Suprapubic skin (tissue), 4 donors: Measurements from ENCODE around the gene ZNF362. TPM values are rescaled to one million over a fixed set of nuclear protein-coding genes. Genes with fewer than 3 reads are reported as not detected.

Experiments used
- DNase-seq, 2 donors: peaks; one replicate each; pipeline ENCODE4 v3.0.0-alpha.2; 2019; ENCODE audit warnings: low spot score in 2 of 2
- H3K27ac ChIP-seq: fragments of 200-600 bp; sonication (generic); one replicate; pipeline ENCODE4 v1.5.1; 2019
- H3K27me3 ChIP-seq: fragments of 200-600 bp; sonication (generic); one replicate; pipeline ENCODE4 v1.5.1; 2019
- H3K36me3 ChIP-seq: fragments of 200-600 bp; sonication (generic); one replicate; pipeline ENCODE4 v1.5.1; 2019
- H3K4me1 ChIP-seq: fragments of 200-600 bp; sonication (generic); one replicate; pipeline ENCODE4 v1.5.1; 2019
- H3K4me3 ChIP-seq: fragments of 200-600 bp; sonication (generic); one replicate; pipeline ENCODE4 v1.5.1; 2019; ENCODE audit warnings: mild to moderate bottlenecking
- H3K9me3 ChIP-seq: fragments of 200-600 bp; sonication (generic); one replicate; pipeline ENCODE4 v1.5.1; 2019
- CTCF ChIP-seq, 2 donors: fragments of 200-600 bp in 1 of 2; fragments of 450-650 bp in 1 of 2; sonication (generic) in 1 of 2; IDR thresholded peaks; one replicate each; pipeline ENCODE4 v1.5.1; 2016 to 2019; ENCODE audit warnings: antibody characterized with exemption in 2 of 2, mild to moderate bottlenecking in 1 of 2, moderate library complexity in 1 of 2
- EP300 ChIP-seq: sonication (generic); formaldehyde crosslinking; IDR thresholded peaks from one replicate; pipeline ENCODE4 v1.6.1; 2017; ENCODE audit warnings: antibody characterized with exemption
- POLR2A ChIP-seq, 2 donors: fragments of 450-650 bp; IDR thresholded peaks; one replicate each; pipeline ENCODE4 v1.6.1; 2017; ENCODE audit warnings: antibody characterized with exemption in 2 of 2, mild to moderate bottlenecking in 2 of 2, moderate library complexity in 2 of 2
- POLR2AphosphoS5 ChIP-seq, 3 donors: sonication (generic); formaldehyde crosslinking; IDR thresholded peaks; one replicate each; pipeline ENCODE4 v1.6.1; 2017; ENCODE audit warnings: antibody characterized with exemption in 3 of 3
- WGBS: methylation state at CpG from one replicate; pipeline ENCODE4 v1.1.5; 2018; 5-methylcytosine and 5-hydroxymethylcytosine counted together
- total RNA-seq, 4 donors: library from RNA; depleted of rRNA; stranded (reverse); fragments of >200 nt; gene quantifications; one replicate each; pipeline ENCODE4 v1.1.0, GENCODE V29; 2016

The ZNF362 gene
- total RNA-seq, 4 donors from 2014 or later, result 18.7 to 23.9 (median 21.9) TPM

GRCh38 chr1:33337441-33337840 is 81.1 kb downstream of the ZNF362 start:
- Histone ChIP-seq H3K36me3 (peaks cover 9% of the 10 kb centered on the region), H3K4me1 (peaks cover 99% of the 10 kb centered on the region), H3K27ac (peak overlapping the region; percentile 84), H3K4me3 (no peak overlapping the region), H3K9me3 (no peaks in the 10 kb centered on the region), H3K27me3 (no peaks in the 10 kb centered on the region)
- TF ChIP-seq EP300 (no peak), POLR2A (IDR thresholded peaks at IDR 0.05) (no peak), POLR2AphosphoS5 (IDR thresholded peaks at IDR 0.05) (no peak), CTCF (IDR thresholded peaks at IDR 0.05) (no peak)
- DNase-seq, result no peak
- WGBS, result 94% methylated on average over 6 of the region's 6 CpGs

GRCh38 chr1:33338048-33338439 is 81.8 kb downstream of the ZNF362 start:
- DNase-seq, result no peak
- Histone ChIP-seq H3K27ac (peak overlapping the region; percentile 84), H3K4me3 (peak overlapping the region; percentile 28), H3K9me3 (no peaks in the 10 kb centered on the region), H3K4me1 (peaks cover 99% of the 10 kb centered on the region), H3K27me3 (no peaks in the 10 kb centered on the region), H3K36me3 (peaks cover 3% of the 10 kb centered on the region)
- WGBS, result 23% methylated on average over 1 of the region's 1 CpG
- TF ChIP-seq POLR2A (IDR thresholded peaks at IDR 0.05), result no peak
- no peak for TF ChIP-seq POLR2AphosphoS5 (IDR thresholded peaks at IDR 0.05)
- no peak for TF ChIP-seq EP300
- TF ChIP-seq CTCF (IDR thresholded peaks at IDR 0.05), result no peak

GRCh38 chr1:33338440-33339211 is 82.3 kb downstream of the ZNF362 start:
- H3K27me3 ChIP-seq, result no peaks in the 10 kb centered on the region
- H3K9me3 ChIP-seq, result no peaks in the 10 kb centered on the region
- TF ChIP-seq POLR2A (IDR thresholded peaks at IDR 0.05) (peak in 1 of 2 donors; percentile 40), POLR2AphosphoS5 (IDR thresholded peaks at IDR 0.05) (peak in 2 of 3 donors; percentile 85 to 95), EP300 (peak; percentile 89), CTCF (IDR thresholded peaks at IDR 0.05) (no peak)
- 27% methylated on average over 14 of the region's 14 CpGs for WGBS
- no peak for DNase-seq
- H3K4me3 ChIP-seq, result peak overlapping the region; percentile 28
- H3K36me3 ChIP-seq, result no peaks in the 10 kb centered on the region
- peaks cover 99% of the 10 kb centered on the region for H3K4me1 ChIP-seq
- peak overlapping the region; percentile 84 for H3K27ac ChIP-seq

- no peak for DNase-seq
- Histone ChIP-seq H3K4me3 (peak overlapping the region; percentile 1), H3K4me1 (peaks cover 99% of the 10 kb centered on the region), H3K36me3 (no peaks in the 10 kb centered on the region), H3K9me3 (no peaks in the 10 kb centered on the region), H3K27me3 (no peaks in the 10 kb centered on the region), H3K27ac (peak overlapping the region; percentile 84)
- WGBS, result 87% methylated on average over 2 of the region's 2 CpGs
- TF ChIP-seq CTCF (IDR thresholded peaks at IDR 0.05) (no peak), EP300 (no peak), POLR2AphosphoS5 (IDR thresholded peaks at IDR 0.05) (no peak), POLR2A (IDR thresholded peaks at IDR 0.05) (no peak)
Observed at GRCh38 chr1:33339413-33339812, 83.1 kb downstream of the ZNF362 start.

GRCh38 chr1:33341190-33341589 is 84.9 kb downstream of the ZNF362 start:
- peak overlapping the region; percentile 30 for H3K4me3 ChIP-seq
- no peak for DNase-seq
- 60% methylated on average over 6 of the region's 6 CpGs for WGBS
- H3K27me3 ChIP-seq, result no peaks in the 10 kb centered on the region
- no peaks in the 10 kb centered on the region for H3K9me3 ChIP-seq
- H3K4me1 ChIP-seq, result peaks cover 100% of the 10 kb centered on the region
- no peak for TF ChIP-seq EP300
- no peak for TF ChIP-seq CTCF (IDR thresholded peaks at IDR 0.05)
- no peak for TF ChIP-seq POLR2AphosphoS5 (IDR thresholded peaks at IDR 0.05)
- no peak for TF ChIP-seq POLR2A (IDR thresholded peaks at IDR 0.05)
- no peaks in the 10 kb centered on the region for H3K36me3 ChIP-seq
- peak overlapping the region; percentile 84 for H3K27ac ChIP-seq
